DND-41 (cell line): ENCODE results near the gene UNC13C.

ENCODE experiments used
- ATAC-seq: fragments of 200-7000 bp; cut with Tn5 transposase; 3 replicates; pipeline ENCODE4 v1.9.1; 2021; ENCODE audit warnings: low read depth; ENCODE audit not compliant: insufficient read depth
- DNase-seq: peaks from one replicate; pipeline ENCODE4 v3.0.0-alpha.2; 2020
- H2AFZ ChIP-seq: 2 replicates; pipeline ENCODE4 v1.6.0; 2012; ENCODE audit warnings: low read depth, low read length
- H3K27ac ChIP-seq: 2 replicates; pipeline ENCODE4 v1.5.1; 2012; ENCODE audit warnings: low read length, inconsistent platforms
- H3K27me3 ChIP-seq: fragments of 200-600 bp; sonication (generic); 2 replicates; pipeline ENCODE4 v1.6.0; 2012; ENCODE audit warnings: low read length, mild to moderate bottlenecking, inconsistent platforms; ENCODE audit not compliant: insufficient read depth, poor library complexity
- H3K36me3 ChIP-seq: 2 replicates; pipeline ENCODE4 v1.5.1; 2012; ENCODE audit warnings: low read length, inconsistent platforms; ENCODE audit not compliant: insufficient read depth
- H3K4me1 ChIP-seq: 2 replicates; pipeline ENCODE4 v1.5.1; 2012; ENCODE audit warnings: mild to moderate bottlenecking, low read length; ENCODE audit not compliant: insufficient read depth
- H3K4me2 ChIP-seq: 2 replicates; pipeline ENCODE4 v1.6.0; 2012; ENCODE audit warnings: mild to moderate bottlenecking, moderate library complexity, low read length, inconsistent platforms; ENCODE audit not compliant: insufficient read depth
- H3K4me3 ChIP-seq, 2 experiments: fragments of 200-600 bp in 1 of 2; shearing (Covaris generic) in 1 of 2; 2 replicates each; pipeline ENCODE4 v1.5.1; 2012 to 2016; ENCODE audit warnings: inconsistent platforms in 2 of 2, low read length in 2 of 2, mild to moderate bottlenecking in 2 of 2, low read depth in 1 of 2, moderate library complexity in 1 of 2
- H3K79me2 ChIP-seq: 2 replicates; pipeline ENCODE4 v1.6.0; 2012; ENCODE audit warnings: low read length, inconsistent platforms; ENCODE audit not compliant: insufficient read depth
- H3K9ac ChIP-seq: 2 replicates; pipeline ENCODE4 v1.6.0; 2012; ENCODE audit warnings: low read depth, mild to moderate bottlenecking, inconsistent platforms, low read length, moderate library complexity
- H3K9me3 ChIP-seq: 2 replicates; pipeline ENCODE4 v1.5.1; 2012; ENCODE audit warnings: low read length, moderate library complexity, mild to moderate bottlenecking, inconsistent platforms; ENCODE audit not compliant: insufficient read depth, severe bottlenecking
- H4K20me1 ChIP-seq: 2 replicates; pipeline ENCODE4 v1.6.0; 2012; ENCODE audit warnings: low read length; ENCODE audit not compliant: insufficient read depth
- EZH2 ChIP-seq: IDR thresholded peaks from 3 replicates; pipeline ENCODE4 v1.6.1; 2012; ENCODE audit warnings: borderline replicate concordance, low read depth, mild to moderate bottlenecking, moderate library complexity, low read length, inconsistent platforms; ENCODE audit not compliant: severe bottlenecking
- TF ChIP-seq, protein P1 (sequence below): IDR thresholded peaks from 2 replicates; pipeline ENCODE4 v1.5.1; 2012; ENCODE audit warnings: borderline replicate concordance, low read length, moderate library complexity, mild to moderate bottlenecking; ENCODE audit not compliant: poor library complexity, severe bottlenecking; ENCODE audit errors: extremely low read depth

The UNC13C gene

DNA sequence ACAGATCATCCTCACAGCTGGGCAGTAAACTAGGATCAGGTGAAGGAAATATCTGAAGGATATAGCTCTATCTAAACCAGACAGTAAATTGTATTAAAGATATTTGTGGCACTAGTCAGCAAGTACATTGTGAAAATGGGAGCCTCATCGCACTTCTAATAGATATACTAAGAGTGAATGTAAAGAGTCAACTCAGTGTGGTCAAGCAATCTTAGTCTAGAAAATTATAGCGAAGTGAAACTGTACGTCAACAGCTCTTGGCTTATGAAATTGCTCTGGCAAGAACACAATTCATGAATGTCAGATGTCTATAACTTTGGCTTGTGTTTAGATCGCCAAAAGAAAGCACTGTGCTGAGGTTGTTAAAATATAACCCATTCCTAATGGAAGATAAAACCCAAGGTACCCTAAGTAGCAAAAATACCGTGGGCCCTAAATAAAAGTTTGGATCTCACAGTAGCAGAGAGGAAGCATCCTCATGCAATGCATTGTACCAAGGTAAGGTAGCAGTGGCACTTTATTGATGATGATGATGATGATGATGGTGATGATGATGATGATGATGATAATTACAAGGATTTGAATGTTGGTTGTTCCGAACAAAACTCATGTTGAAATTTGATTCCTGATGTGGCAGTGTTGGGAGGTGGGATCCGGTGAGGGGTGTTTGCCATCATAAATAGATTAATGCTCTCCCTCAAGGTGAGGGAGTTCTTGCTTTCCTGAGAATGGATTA lies 228.5 kb downstream of the UNC13C start:
- Histone ChIP-seq H3K27ac (no peak overlapping the region), H3K36me3 (no peaks in the 10 kb centered on the region), H3K9me3 (no peaks in the 10 kb centered on the region), H3K27me3 (no peaks in the 10 kb centered on the region), H3K9ac (no peak overlapping the region), H4K20me1 (no peaks in the 10 kb centered on the region), H3K4me2 (no peak overlapping the region), H3K79me2 (no peaks in the 10 kb centered on the region), H3K4me1 (no peaks in the 10 kb centered on the region), H2AFZ (no peak overlapping the region), H3K4me3 (no peak overlapping the region)
- no peak for TF ChIP-seq EZH2
- DNase-seq (no peak), ATAC-seq (no peak)

DNA sequence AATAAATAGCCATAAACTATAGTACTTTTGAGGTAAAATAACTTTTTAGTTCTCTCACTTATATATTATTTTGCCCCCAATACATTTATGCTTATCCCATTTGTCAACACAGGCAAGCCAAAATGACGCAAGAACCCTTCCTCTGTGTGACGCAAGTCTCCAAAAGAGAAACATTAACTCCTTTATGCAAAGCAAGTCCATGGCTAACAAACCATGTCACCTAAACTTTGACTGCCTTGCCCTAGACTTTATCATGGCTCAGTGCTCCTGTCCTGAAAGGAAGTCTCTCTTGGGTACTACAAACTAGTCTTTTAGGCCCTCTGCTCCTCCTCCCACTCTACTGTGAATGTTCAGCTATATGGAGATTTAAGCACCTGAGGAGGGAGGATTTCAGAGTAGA lies 230.5 kb downstream of the UNC13C start:
- TF ChIP-seq EZH2, result no peak
- TF ChIP-seq, protein P1, sequence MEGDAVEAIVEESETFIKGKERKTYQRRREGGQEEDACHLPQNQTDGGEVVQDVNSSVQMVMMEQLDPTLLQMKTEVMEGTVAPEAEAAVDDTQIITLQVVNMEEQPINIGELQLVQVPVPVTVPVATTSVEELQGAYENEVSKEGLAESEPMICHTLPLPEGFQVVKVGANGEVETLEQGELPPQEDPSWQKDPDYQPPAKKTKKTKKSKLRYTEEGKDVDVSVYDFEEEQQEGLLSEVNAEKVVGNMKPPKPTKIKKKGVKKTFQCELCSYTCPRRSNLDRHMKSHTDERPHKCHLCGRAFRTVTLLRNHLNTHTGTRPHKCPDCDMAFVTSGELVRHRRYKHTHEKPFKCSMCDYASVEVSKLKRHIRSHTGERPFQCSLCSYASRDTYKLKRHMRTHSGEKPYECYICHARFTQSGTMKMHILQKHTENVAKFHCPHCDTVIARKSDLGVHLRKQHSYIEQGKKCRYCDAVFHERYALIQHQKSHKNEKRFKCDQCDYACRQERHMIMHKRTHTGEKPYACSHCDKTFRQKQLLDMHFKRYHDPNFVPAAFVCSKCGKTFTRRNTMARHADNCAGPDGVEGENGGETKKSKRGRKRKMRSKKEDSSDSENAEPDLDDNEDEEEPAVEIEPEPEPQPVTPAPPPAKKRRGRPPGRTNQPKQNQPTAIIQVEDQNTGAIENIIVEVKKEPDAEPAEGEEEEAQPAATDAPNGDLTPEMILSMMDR, result no peak
- ATAC-seq, result no peak

DNA sequence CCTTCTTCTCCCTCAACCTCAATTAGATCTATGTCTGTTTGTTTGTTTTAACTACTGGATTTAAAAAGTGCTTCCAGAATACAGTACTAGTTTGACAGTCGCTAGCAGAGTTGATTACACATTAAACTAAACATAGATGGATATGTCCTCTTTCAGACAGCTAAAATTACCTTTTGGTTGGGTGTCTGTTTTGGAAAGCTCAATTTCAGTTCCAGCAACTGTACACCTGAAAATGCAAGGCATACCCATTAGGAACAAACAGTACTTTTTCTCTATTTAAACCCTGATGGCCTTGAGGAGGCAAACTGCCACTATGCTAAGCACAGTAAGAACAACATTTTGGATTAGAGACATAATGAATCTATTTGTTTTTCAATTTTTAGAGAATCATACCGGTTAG lies 234.4 kb downstream of the UNC13C start:
- H3K9me3 ChIP-seq, result no peaks in the 10 kb centered on the region
- H3K27me3 ChIP-seq, result no peaks in the 10 kb centered on the region
- H3K9ac ChIP-seq, result no peak overlapping the region
- no peak overlapping the region for H2AFZ ChIP-seq
- H3K79me2 ChIP-seq, result no peaks in the 10 kb centered on the region
- ATAC-seq (no peak), DNase-seq (no peak)
- no peaks in the 10 kb centered on the region for H4K20me1 ChIP-seq
- no peak overlapping the region for H3K4me3 ChIP-seq
- no peak for TF ChIP-seq EZH2
- H3K36me3 ChIP-seq, result no peaks in the 10 kb centered on the region
- no peaks in the 10 kb centered on the region for H3K4me1 ChIP-seq
- no peak overlapping the region for H3K4me2 ChIP-seq
- H3K27ac ChIP-seq, result no peak overlapping the region

More for the DNA sequence above, 230.5 kb downstream of the UNC13C start:
- Histone ChIP-seq H3K9me3 (no peaks in the 10 kb centered on the region), H3K4me3 (no peak overlapping the region), H2AFZ (no peak overlapping the region), H3K27me3 (no peaks in the 10 kb centered on the region), H4K20me1 (no peaks in the 10 kb centered on the region), H3K4me1 (no peaks in the 10 kb centered on the region), H3K27ac (no peak overlapping the region), H3K4me2 (no peak overlapping the region), H3K79me2 (no peaks in the 10 kb centered on the region), H3K36me3 (no peaks in the 10 kb centered on the region), H3K9ac (no peak overlapping the region)
- DNase-seq, result no peak

DNA sequence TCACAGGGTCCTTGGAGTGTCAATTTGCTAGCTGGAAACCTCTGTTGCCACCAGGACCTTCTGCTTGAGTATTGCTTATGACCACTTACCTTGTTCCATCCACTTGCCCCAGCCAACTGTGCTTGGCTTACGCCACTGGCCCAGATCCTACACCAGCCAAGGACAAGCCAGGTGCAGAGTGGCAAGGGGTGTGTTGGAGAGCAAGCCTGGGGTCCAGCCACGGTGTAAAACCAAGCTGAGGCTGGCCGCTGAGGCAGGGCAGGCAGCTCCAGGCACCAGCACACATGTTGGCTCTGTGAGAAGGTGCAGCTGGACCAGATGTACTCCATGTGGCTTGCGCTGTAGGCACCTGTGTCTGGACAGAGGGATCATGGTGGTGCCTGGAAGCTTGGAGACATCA lies 248.2 kb downstream of the UNC13C start:
- H3K9ac ChIP-seq, result no peak overlapping the region
- no peaks in the 10 kb centered on the region for H3K27me3 ChIP-seq

More for the DNA sequence above, 248.2 kb downstream of the UNC13C start:
- H3K9me3 ChIP-seq, result peaks cover 3% of the 10 kb centered on the region
- no peaks in the 10 kb centered on the region for H4K20me1 ChIP-seq
- H3K4me3 ChIP-seq, result no peak overlapping the region
- H3K36me3 ChIP-seq, result no peaks in the 10 kb centered on the region
- no peak overlapping the region for H3K4me2 ChIP-seq
- no peak for TF ChIP-seq EZH2
- TF ChIP-seq, protein P1, result no peak
- no peaks in the 10 kb centered on the region for H3K4me1 ChIP-seq
- H3K27ac ChIP-seq, result no peak overlapping the region
- DNase-seq (no peak), ATAC-seq (no peak)
- H3K79me2 ChIP-seq, result no peaks in the 10 kb centered on the region
- H2AFZ ChIP-seq, result no peak overlapping the region
